Activated T-cell treated with anti-CD3 and anti-CD28 coated beads for 4 hours (primary cell): ENCODE results near the gene FAM240B.

ENCODE experiments used
- DNase-seq: peaks from one replicate; pipeline ENCODE4 v3.0.0-alpha.2; 2020

FAM240B gene

GRCh38 chr9:38720083-38720745 is at the start of gene FAM240B:
FAM240B (minus strand) TSS chr9:38720133; CDS start chr9:38703999, 16,134 bp downstream.
- DNase-seq: no peak

GRCh38 chr9:38768351-38768761 is 48.4 kb upstream of the FAM240B start:
- no peak for DNase-seq

GRCh38 chr9:38765101-38765500 is 45.2 kb upstream of the FAM240B start:
- no peak for DNase-seq

GRCh38 chr9:38761999-38762398 is 42.1 kb upstream of the FAM240B start:
- DNase-seq: no peak

GRCh38 chr9:38761339-38761738 is 41.4 kb upstream of the FAM240B start:
- no peak for DNase-seq

GRCh38 chr9:38756702-38757101 is 36.8 kb upstream of the FAM240B start:
- no peak for DNase-seq

- DNase-seq: no peak
Measured at GRCh38 chr9:38747941-38748340, 28.0 kb upstream of the FAM240B start.

GRCh38 chr9:38747067-38747466 is 27.1 kb upstream of the FAM240B start:
- DNase-seq: no peak

GRCh38 chr9:38746303-38746702 is 26.4 kb upstream of the FAM240B start:
- DNase-seq: no peak

GRCh38 chr9:38744484-38744883 is 24.6 kb upstream of the FAM240B start:
- DNase-seq: no peak

- DNase-seq: no peak
Measured at GRCh38 chr9:38737246-38737645, 17.3 kb upstream of the FAM240B start.

- no peak for DNase-seq
Measured at GRCh38 chr9:38734831-38735230, 14.9 kb upstream of the FAM240B start.

- no peak for DNase-seq
Measured at GRCh38 chr9:38733503-38733902, 13.6 kb upstream of the FAM240B start.

GRCh38 chr9:38732885-38733284 is 13.0 kb upstream of the FAM240B start:
- DNase-seq: no peak

GRCh38 chr9:38727497-38728001 is 7.6 kb upstream of the FAM240B start:
- no peak for DNase-seq

- no peak for DNase-seq
Measured at GRCh38 chr9:38724754-38725153, 4.8 kb upstream of the FAM240B start.

GRCh38 chr9:38718148-38718547 is 1.8 kb downstream of the FAM240B start:
- no peak for DNase-seq

GRCh38 chr9:38715684-38716083 is 4.2 kb downstream of the FAM240B start:
- no peak for DNase-seq

- no peak for DNase-seq
Measured at GRCh38 chr9:38713426-38713825, 6.5 kb downstream of the FAM240B start.

GRCh38 chr9:38708759-38709158 is 11.2 kb downstream of the FAM240B start:
- DNase-seq: no peak

GRCh38 chr9:38707885-38708637 is 11.9 kb downstream of the FAM240B start:
- DNase-seq: no peak

- DNase-seq: no peak
Measured at GRCh38 chr9:38706493-38706892, 13.4 kb downstream of the FAM240B start.

GRCh38 chr9:38705917-38706316 is 14.0 kb downstream of the FAM240B start:
- no peak for DNase-seq

- DNase-seq: no peak
Measured at GRCh38 chr9:38700695-38701094, 19.2 kb downstream of the FAM240B start.
